Chondrocyte (in vitro differentiated cells): ENCODE results near the gene SYS1. TPM values are rescaled to one million over a fixed set of nuclear protein-coding genes. Genes with fewer than 3 reads are reported as not detected.

ENCODE experiments used
- DNase-seq: peaks from one replicate; pipeline ENCODE4 v3.0.0; 2021; ENCODE audit warnings: mixed read lengths, low spot score
- H3K27ac Mint-ChIP-seq: one replicate; pipeline ENCODE4 v1.8.0; 2021; ENCODE audit warnings: mild to moderate bottlenecking, moderate library complexity, mixed read lengths; ENCODE audit not compliant: unreplicated experiment
- H3K27me3 Mint-ChIP-seq: 2 replicates; pipeline ENCODE4 v1.8.0; 2021; ENCODE audit warnings: low read depth, mixed read lengths
- H3K36me3 Mint-ChIP-seq: 2 replicates; pipeline ENCODE4 v1.8.0; 2021; ENCODE audit warnings: low read depth, mixed read lengths
- H3K4me1 Mint-ChIP-seq: 2 replicates; pipeline ENCODE4 v1.8.0; 2021; ENCODE audit warnings: low read depth, mild to moderate bottlenecking, mixed read lengths
- H3K4me3 Mint-ChIP-seq: one replicate; pipeline ENCODE4 v1.8.0; 2021; ENCODE audit warnings: mild to moderate bottlenecking, moderate library complexity, mixed read lengths; ENCODE audit not compliant: unreplicated experiment
- H3K9me3 Mint-ChIP-seq: 2 replicates; pipeline ENCODE4 v1.8.0; 2021; ENCODE audit warnings: low read depth, mixed read lengths
- CTCF ChIP-seq: fragments of 200-600 bp; sonication (generic); IDR thresholded peaks from 2 replicates; pipeline ENCODE4 v1.5.0; 2021; ENCODE audit warnings: antibody characterized with exemption, mild to moderate bottlenecking, moderate library complexity
- total RNA-seq: library from RNA; stranded (reverse); gene quantifications from 3 replicates; pipeline ENCODE4 v1.2.1, GENCODE V29; 2021

Gene SYS1
- total RNA-seq, 1 donor from 2014 or later: 18.3 TPM

DNA sequence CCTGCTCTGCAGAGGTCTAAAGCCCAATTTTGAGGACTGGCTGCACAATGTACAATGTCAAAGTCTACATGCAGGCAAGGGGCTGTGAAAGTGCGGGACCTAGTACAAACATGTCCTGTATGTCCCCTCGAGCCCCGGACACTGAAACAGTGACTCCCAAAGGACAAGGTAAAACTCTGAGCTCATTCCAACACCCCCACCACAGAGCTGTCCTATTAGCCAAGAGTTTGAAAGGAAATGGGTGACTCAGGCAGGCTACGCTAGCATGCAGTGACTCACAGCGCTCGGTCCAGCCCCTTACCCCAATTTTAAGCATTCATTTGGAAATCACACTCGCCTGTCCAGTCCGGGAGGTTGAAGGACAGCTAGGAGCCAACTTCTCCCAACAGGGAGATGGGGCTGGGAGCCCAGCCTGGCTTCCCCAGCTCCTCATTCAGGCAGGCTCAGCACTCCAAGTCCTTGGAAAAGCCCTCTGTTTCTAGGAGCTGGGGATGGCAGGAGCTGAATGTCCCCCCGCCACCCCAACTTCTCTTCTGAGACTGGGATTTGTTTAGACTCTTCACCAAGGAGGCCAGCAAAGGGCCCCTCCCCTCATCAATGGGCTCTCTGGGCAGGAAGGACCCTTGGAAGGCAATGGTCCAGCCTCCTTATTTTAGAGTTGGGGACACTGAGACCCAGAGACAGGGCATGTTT is 18.6 kb upstream of the SYS1 start:
- no peak for TF ChIP-seq CTCF
- H3K27ac Mint-ChIP-seq: peak overlapping the region; percentile 96
- peaks cover 79% of the 10 kb centered on the region for H3K4me1 Mint-ChIP-seq
- no peaks in the 10 kb centered on the region for H3K36me3 Mint-ChIP-seq
- no peaks in the 10 kb centered on the region for H3K27me3 Mint-ChIP-seq
- H3K9me3 Mint-ChIP-seq: no peaks in the 10 kb centered on the region
- no peak for DNase-seq
- peak overlapping the region; percentile 53 for H3K4me3 Mint-ChIP-seq

GRCh38 chr20:45345104-45345936 is 17.6 kb upstream of the SYS1 start:
- no peaks in the 10 kb centered on the region for H3K36me3 Mint-ChIP-seq
- TF ChIP-seq CTCF: no peak
- peaks cover 77% of the 10 kb centered on the region for H3K4me1 Mint-ChIP-seq
- no peaks in the 10 kb centered on the region for H3K27me3 Mint-ChIP-seq
- DNase-seq: no peak
- peak overlapping the region; percentile 38 for H3K27ac Mint-ChIP-seq
- H3K9me3 Mint-ChIP-seq: no peaks in the 10 kb centered on the region
- no peak overlapping the region for H3K4me3 Mint-ChIP-seq

GRCh38 chr20:45346291-45346718 is 16.7 kb upstream of the SYS1 start:
- Mint-ChIP-seq H3K4me3 (no peak overlapping the region), H3K36me3 (no peaks in the 10 kb centered on the region), H3K27ac (no peak overlapping the region), H3K4me1 (peaks cover 69% of the 10 kb centered on the region), H3K9me3 (no peaks in the 10 kb centered on the region), H3K27me3 (no peaks in the 10 kb centered on the region)
- TF ChIP-seq CTCF: no peak
- DNase-seq: no peak

DNA sequence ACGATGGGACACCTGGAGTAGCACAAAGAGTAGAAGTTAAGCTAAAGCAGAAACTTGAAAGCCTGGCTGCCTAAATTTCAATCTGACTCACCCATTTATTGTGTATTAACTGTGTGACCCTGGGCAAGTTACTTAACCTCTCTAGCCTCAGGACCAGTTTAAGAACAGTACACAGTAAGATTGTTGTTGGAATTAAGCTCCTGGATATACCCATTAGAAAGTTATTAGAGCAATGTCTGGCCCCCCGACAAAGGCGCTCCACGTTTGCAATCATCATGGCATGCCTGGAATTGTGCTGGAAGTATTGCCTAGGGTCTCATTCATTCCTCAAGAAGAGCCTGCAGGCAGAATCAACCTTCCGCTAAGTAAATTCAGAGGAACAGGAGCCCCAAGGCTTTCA is 16.1 kb upstream of the SYS1 start:
- DNase-seq: no peak
- H3K27ac Mint-ChIP-seq: peak overlapping the region; percentile 83

More for the DNA sequence above, 16.1 kb upstream of the SYS1 start:
- H3K36me3 Mint-ChIP-seq: no peaks in the 10 kb centered on the region
- H3K4me1 Mint-ChIP-seq: peaks cover 64% of the 10 kb centered on the region
- H3K9me3 Mint-ChIP-seq: no peaks in the 10 kb centered on the region
- H3K27me3 Mint-ChIP-seq: no peaks in the 10 kb centered on the region
- peak overlapping the region; percentile 79 for H3K4me3 Mint-ChIP-seq
- no peak for TF ChIP-seq CTCF
